GM12878 (cell line): Measurements from ENCODE around the gene KRT4.

Source experiments
- MTA3 ChIP-seq: IDR thresholded peaks from 2 replicates; pipeline ENCODE4 v1.6.1; 2012; ENCODE audit warnings: low read length, inconsistent platforms, borderline replicate concordance
- TAF1 ChIP-seq: IDR thresholded peaks from 2 replicates; pipeline ENCODE4 v1.6.1; 2011; ENCODE audit warnings: mild to moderate bottlenecking, low read depth, low read length, borderline replicate concordance
- TF ChIP-seq, protein P1 (sequence below), 3 experiments: IDR thresholded peaks in 2 of 3; conservative IDR thresholded peaks in 1 of 3; 2 replicates each; pipeline ENCODE4 v1.5.1; 2011; ENCODE audit warnings: low read depth in 3 of 3, low read length in 3 of 3, mild to moderate bottlenecking in 3 of 3, control low read depth in 2 of 3, moderate library complexity in 2 of 3, inconsistent platforms in 1 of 3, mixed read lengths in 1 of 3; ENCODE audit not compliant: control insufficient read depth in 2 of 3, insufficient read depth in 1 of 3; ENCODE audit errors: extremely low read depth in 1 of 3

DNA sequence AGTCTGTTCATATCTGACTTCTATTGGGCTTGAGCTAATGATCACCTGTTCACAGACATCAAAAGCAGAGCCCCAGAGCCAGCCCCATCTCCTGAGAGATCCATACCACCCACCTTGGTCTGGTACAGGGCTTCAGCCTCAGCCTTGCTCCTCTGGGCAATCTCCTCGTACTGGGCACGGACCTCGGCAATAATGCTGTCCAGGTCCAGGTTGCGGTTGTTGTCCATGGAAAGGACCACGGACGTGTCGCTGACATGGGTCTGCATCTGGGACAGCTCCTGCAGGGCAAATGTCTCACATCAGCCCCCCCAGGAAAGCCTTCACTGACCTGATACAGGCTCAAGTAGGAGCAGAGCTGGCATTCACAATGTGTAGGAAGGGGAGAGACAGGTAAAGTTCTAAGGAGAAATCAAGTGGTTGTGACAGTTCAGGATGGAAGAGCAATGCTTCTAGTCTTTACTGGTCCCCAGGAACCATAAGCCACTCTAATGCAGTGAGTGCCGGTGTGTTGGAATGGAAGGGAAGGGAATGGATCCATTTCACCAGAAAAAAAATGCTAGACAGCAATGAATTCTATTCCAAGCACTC is 5.2 kb downstream of the KRT4 start:
- no peak for TF ChIP-seq TAF1
- TF ChIP-seq MTA3, result no peak
- TF ChIP-seq, protein P1, sequence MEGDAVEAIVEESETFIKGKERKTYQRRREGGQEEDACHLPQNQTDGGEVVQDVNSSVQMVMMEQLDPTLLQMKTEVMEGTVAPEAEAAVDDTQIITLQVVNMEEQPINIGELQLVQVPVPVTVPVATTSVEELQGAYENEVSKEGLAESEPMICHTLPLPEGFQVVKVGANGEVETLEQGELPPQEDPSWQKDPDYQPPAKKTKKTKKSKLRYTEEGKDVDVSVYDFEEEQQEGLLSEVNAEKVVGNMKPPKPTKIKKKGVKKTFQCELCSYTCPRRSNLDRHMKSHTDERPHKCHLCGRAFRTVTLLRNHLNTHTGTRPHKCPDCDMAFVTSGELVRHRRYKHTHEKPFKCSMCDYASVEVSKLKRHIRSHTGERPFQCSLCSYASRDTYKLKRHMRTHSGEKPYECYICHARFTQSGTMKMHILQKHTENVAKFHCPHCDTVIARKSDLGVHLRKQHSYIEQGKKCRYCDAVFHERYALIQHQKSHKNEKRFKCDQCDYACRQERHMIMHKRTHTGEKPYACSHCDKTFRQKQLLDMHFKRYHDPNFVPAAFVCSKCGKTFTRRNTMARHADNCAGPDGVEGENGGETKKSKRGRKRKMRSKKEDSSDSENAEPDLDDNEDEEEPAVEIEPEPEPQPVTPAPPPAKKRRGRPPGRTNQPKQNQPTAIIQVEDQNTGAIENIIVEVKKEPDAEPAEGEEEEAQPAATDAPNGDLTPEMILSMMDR (IDR thresholded peaks at IDR 0.05 in 2 of 3, conservative IDR thresholded peaks at IDR 0.05 in 1 of 3; ENCODE audit: control insufficient read depth in 2 of 3, extremely low read depth in 1 of 3, insufficient read depth in 1 of 3, low read depth in 3 of 3, low read length in 3 of 3), result no peak
